GM18526 (cell line): ENCODE data around the gene SGCD.

ENCODE experiments used
- POLR2A ChIP-seq: IDR thresholded peaks from 3 replicates; pipeline ENCODE4 v1.6.1; 2011; ENCODE audit not compliant: insufficient read length; ENCODE audit errors: extremely low read depth

The SGCD gene

DNA sequence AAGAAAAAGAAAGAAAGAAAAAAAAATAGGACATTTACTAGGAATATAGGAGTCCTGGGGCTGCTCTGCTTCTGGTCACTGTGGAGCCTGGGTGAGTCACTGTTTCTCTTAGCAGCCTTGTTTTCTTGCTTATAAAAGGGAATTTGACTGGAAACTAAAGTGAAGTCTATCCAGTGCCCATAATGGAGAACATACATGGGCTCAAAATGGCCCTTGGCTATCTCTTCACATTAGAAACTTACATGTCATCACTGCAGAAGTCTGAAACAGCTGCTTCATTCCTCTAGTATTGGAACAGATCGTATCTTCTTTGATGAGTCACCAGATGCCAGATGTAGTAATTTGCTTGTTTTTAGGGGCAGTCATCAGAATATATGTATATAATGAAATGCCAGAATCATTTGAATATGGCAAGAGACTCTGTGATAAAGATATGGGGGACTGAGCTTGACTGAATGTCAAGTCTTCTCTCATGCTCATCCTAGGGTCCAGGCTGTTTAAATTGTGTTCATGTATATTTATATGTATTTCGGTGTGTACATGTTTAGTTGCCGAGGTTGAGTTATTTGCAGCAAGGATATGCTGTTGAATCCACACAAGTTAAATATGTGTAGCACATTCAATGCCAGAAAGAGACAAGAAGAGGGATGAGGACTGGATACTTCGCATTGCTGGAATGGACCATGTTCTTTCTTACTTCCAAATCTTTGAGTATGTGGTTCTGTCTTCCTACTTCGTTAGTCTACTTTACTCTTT is 56.7 kb downstream of the SGCD start:
- no peak for TF ChIP-seq POLR2A

- TF ChIP-seq POLR2A = no peak
These were observed 58.5 kb downstream of the SGCD start for GRCh38 chr5:156385416-156385815.

DNA sequence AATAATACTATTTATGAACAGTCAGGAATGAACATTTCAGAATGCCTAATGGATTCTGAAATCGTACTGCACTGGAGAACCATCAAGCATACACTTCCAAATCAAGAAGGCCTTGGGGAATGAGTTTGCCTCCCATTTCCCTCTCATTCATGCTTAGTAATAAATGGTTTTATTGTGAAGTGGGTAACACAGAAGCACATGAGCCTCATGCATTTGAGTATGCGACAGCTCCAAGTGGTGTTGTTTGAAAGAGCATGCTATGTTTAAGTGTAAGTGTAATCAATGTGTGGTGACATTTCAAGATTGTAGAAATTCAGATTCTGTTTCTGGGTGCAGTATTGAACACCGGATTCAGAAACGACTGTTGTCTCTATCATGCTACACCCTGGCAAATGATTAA is 60.0 kb downstream of the SGCD start:
- no peak for TF ChIP-seq POLR2A

- TF ChIP-seq POLR2A = no peak
These were observed 60.4 kb downstream of the SGCD start for GRCh38 chr5:156387391-156387790.

- TF ChIP-seq POLR2A = no peak
These were observed 61.3 kb downstream of the SGCD start for GRCh38 chr5:156388233-156388632.

- TF ChIP-seq POLR2A = no peak
These were observed 64.2 kb downstream of the SGCD start for GRCh38 chr5:156391139-156391538.

DNA sequence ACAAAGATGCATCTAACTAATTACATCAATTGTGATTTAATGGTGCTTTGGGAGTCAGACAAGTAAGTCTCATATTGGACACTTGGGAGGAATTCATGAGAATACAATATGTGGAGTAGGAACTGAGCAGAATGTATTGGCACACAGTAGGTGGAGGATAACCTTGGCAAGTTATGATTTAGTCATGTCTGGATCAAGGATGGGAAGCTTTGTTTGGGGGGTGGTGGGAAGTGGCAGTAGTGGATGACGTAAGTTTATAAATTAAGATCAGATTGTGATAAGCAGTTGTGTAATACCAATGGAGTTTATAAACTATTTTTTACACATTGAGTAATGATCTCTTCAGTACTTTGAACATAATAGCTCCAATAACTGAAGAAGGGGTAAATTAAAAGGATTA is 67.0 kb downstream of the SGCD start:
- TF ChIP-seq POLR2A = no peak

- TF ChIP-seq POLR2A = no peak
These were observed 67.8 kb downstream of the SGCD start for GRCh38 chr5:156394642-156395305.

DNA sequence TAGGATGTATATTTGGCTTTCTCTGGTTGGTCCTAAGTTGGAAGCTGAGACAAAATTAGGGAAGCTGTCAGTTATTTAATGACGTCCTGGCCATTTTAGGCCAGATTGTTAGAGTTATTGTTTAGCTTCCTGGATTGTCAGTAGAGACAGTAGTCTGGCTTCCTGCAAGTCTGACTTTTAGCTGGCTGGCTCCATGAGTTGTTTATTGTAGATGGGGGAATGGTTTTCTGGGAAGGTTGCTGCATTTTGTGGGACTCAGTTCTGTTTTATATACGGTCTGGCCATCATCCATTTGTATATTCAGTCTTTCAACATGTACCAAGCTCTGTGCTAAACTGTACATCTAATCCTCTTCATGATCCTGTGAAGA is 68.3 kb downstream of the SGCD start:
- TF ChIP-seq POLR2A = no peak

DNA sequence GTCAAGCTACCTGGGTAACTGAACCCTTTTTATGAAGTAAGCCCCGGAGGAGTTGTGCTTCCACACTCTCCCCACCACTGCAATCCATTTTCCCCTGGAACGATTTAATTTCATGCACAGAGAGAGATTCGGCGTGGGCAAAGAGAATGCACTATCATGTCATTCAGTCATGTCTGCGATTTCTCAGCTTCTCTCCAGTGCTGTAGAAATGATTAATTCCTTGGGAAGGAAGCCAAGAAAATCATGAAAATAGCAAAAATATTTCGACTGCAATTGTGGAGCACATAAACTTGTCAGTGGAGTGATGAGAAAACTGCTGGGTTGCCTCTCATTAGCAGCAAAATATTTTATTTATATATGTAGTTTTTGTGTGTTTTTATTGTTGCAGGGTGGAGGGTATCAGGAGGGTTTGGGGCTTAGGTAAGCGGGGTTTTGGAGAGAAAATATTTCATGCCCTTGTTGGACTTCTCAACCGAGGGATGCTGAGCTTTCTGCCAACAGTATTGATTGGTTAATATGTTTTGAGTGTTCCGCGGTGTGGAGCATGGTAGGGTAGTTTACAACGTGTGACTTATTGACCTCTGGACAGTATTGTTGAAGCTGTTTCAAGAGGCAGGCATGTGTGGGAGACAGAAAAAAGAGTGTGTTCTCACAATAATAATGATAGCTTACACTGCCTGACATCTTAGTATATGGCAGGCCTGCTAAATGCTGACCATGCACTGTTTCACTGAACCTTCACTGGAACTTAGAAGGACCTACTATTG is 69.3 kb downstream of the SGCD start:
- no peak for TF ChIP-seq POLR2A

- TF ChIP-seq POLR2A = no peak
These were observed 69.8 kb downstream of the SGCD start for GRCh38 chr5:156396830-156397081.

GRCh38 chr5:156399323-156399722 is 72.4 kb downstream of the SGCD start:
- TF ChIP-seq POLR2A = no peak

GRCh38 chr5:156400231-156400986 is 73.4 kb downstream of the SGCD start:
- TF ChIP-seq POLR2A = no peak

GRCh38 chr5:156401804-156402203 is 74.8 kb downstream of the SGCD start:
- TF ChIP-seq POLR2A = no peak

DNA sequence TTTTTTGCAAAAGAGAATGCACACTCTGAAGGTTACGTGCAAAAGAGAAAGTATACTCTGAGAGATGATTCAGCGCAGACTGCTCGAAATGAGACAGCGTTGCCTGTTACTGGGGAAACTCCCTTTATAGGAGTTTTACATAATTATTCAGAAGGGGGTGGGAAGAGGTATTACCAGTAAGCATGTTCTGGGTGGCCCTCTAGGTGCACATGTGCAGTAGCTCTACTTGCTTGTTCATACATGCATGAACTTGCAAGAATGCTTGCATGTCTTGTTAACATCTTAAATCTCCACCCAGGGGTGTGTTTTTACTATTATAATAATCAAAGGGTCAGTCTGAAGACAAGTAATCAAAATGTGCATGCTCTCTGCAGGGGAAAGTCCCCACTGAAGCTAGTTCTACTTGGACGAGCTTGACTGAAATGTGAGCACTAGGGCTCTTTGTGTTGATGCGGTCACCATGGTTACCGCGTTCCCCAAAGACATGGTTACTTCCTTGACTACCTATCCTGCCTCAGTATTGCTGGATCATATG is 75.5 kb downstream of the SGCD start:
- no peak for TF ChIP-seq POLR2A
